ENCODE results near the gene CNIH3.

The CNIH3 gene

DNA sequence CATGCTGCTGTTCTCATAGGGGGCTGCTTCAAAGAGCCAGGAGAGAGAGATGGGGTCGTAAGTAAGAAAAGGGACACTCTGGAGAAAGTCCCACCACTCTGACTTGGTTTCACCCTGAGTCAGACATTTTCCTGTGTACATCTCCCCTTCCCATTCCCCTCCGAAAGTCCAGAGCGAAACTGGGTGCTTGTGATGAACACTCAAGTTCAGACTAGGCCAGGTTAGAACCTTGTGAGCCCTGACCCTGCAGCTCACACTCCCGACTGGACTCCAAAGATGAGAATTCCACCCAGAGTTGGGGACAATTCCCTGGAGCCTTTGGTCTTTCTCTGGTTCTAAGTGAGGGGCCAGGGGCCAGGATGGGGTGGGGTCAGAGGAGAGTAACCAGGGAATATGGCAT is 139.5 kb downstream of the CNIH3 start:
- H3K27ac ChIP-seq: no peak overlapping the region
- TF ChIP-seq, protein P1, sequence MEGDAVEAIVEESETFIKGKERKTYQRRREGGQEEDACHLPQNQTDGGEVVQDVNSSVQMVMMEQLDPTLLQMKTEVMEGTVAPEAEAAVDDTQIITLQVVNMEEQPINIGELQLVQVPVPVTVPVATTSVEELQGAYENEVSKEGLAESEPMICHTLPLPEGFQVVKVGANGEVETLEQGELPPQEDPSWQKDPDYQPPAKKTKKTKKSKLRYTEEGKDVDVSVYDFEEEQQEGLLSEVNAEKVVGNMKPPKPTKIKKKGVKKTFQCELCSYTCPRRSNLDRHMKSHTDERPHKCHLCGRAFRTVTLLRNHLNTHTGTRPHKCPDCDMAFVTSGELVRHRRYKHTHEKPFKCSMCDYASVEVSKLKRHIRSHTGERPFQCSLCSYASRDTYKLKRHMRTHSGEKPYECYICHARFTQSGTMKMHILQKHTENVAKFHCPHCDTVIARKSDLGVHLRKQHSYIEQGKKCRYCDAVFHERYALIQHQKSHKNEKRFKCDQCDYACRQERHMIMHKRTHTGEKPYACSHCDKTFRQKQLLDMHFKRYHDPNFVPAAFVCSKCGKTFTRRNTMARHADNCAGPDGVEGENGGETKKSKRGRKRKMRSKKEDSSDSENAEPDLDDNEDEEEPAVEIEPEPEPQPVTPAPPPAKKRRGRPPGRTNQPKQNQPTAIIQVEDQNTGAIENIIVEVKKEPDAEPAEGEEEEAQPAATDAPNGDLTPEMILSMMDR (conservative IDR thresholded peaks at IDR 0.05): no peak
- TF ChIP-seq ZFX (IDR thresholded peaks at IDR 0.05): no peak

DNA sequence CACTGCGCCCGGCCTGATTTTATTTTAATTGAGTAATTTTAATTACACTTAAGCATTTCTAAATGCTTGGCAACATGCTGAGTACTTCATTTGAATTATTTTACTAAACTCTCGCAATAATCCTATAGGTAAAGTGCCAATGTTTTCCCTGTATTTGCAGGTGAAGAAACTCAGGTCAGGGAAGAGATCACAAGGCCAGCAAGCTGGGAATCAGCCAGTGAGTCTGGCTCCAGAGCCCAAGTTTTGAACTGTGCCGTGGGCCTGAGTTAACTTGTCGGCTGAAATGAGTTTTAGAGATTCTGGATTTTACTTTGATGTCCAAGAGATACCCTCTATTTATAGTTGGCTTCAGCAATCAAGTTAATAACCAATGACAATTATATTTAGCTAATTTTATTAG is 141.4 kb downstream of the CNIH3 start:
- TF ChIP-seq, protein P1 (conservative IDR thresholded peaks at IDR 0.05): no peak
- no peak for TF ChIP-seq ZFX (IDR thresholded peaks at IDR 0.05)
- H3K27ac ChIP-seq: no peak overlapping the region

DNA sequence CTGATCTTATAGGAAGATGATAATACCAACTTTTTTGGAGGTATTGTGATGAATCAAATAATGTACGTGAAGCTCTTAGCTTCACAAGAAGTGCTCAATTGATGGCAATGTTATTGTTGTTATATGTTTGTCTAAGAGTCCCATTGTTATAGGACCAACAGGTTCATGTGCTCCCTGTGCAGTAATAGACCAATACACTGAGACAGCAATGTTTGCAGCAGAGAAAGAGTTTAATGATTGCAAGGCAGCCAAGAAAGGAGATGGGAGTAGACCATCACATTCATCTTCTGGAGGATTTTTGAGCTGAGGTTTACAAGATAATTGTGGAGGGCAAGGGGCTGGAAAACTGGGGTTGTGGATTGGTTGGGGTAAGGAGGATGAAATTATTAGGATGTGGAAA is 143.0 kb downstream of the CNIH3 start:
- no peak overlapping the region for H3K27ac ChIP-seq
- TF ChIP-seq, protein P1 (conservative IDR thresholded peaks at IDR 0.05): no peak
- no peak for TF ChIP-seq ZFX (IDR thresholded peaks at IDR 0.05)

DNA sequence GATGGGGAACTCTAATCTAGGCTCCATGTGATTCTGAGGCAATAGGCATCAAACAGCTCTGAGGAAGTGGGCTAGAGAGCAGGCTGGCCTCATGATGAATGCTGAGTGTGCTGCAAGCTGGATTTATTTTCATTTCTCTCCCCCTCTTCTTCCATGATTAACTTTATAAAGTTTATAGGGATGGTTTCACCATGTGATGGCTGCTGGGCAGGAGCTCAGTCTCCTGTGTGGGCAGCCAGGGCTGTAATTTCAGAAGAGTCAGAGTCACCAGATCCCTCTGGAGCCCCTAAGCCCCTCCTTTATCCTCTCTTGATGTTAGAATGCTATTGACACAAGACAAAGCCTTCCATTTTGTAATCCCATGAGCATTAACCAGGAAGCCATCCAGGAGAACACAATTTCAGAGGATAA is 143.6 kb downstream of the CNIH3 start:
- H3K27ac ChIP-seq: no peak overlapping the region
- no peak for TF ChIP-seq ZFX (IDR thresholded peaks at IDR 0.05)
- TF ChIP-seq, protein P1 (conservative IDR thresholded peaks at IDR 0.05): no peak

DNA sequence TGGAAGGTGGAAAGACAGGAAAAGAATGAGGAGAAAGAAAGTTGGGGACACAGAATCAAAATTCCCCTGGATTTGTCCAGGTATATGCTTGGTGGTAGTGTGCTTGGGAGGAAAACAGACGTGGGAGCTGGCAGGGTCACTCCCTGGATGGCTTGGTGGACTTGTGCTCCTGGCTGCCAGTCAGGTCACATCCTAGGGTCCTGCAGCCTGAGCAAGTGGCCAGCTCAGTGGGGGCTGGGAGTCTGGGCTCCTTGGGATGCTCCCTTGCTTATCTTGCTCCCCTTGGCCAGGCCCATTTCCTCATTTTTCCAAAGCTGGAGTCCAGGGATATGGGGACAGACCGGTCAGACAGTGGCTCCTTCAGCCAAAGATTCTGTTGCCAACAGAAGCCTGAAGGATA is 144.0 kb downstream of the CNIH3 start:
- TF ChIP-seq, protein P1 (conservative IDR thresholded peaks at IDR 0.05): no peak
- no peak for TF ChIP-seq ZFX (IDR thresholded peaks at IDR 0.05)
- no peak overlapping the region for H3K27ac ChIP-seq

DNA sequence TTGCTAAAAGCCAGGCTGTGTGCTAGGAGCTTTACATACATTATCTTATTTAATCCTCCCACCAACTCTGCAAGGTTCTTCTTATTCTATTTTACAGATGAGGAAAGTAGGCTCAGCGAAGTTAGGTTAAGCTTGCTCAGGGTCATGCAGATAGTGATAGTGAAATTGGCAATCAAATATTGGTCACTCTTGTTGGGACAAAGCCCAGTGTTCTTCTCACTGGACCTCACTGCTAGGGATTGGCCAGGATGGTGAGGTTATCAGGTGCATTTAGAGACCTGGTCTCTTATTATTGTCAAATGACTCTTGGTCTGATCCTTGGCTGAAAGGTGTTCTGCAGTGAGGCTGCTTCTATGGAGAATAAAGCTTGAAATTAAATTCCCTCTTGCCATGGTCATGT is 145.1 kb downstream of the CNIH3 start:
- H3K27ac ChIP-seq: no peak overlapping the region
- TF ChIP-seq, protein P1 (conservative IDR thresholded peaks at IDR 0.05): no peak
- no peak for TF ChIP-seq ZFX (IDR thresholded peaks at IDR 0.05)

DNA sequence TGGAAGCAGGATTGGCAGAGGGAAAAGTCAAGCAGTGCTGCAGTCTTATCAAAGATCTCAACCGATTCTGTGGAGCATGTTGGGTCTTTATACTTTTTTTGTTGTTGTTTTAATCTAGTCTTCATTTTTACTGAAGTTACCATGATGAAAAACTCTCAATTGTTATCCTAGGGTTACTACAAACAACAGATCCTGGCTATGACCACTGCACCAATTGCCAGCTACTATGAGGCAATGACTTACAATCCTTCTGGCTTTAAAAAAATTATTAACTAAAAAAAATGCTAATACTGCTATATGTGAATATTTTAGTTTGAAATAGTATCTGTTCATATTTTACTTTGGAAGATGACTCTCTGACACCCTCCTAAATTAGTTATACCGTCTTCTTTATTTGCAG is 145.9 kb downstream of the CNIH3 start:
- TF ChIP-seq ZFX (IDR thresholded peaks at IDR 0.05): no peak
- TF ChIP-seq, protein P1 (conservative IDR thresholded peaks at IDR 0.05): no peak
- no peak overlapping the region for H3K27ac ChIP-seq

Data from C4-2B (cell line).